Measurements from ENCODE around the gene FAU. TPM values are rescaled to one million over a fixed set of nuclear protein-coding genes. Genes with fewer than 3 reads are reported as not detected.

Gene FAU

GRCh38 chr11:65083134-65083833, 38.6 kb downstream of the FAU start:
- H3K36me3 ChIP-seq (ENCODE audit: insufficient read depth, low read length) = peaks cover 42% of the 10 kb centered on the region

GRCh38 chr11:65078786-65079342, 43.1 kb downstream of the FAU start:
- Histone ChIP-seq H3K9me3 (replicated peaks; ENCODE audit: low read length) (no peaks in the 10 kb centered on the region), H3K27me3 (ENCODE audit: control insufficient read depth, insufficient read depth, low read length) (no peaks in the 10 kb centered on the region), H3K36me3 (ENCODE audit: insufficient read depth, low read length) (peaks cover 10% of the 10 kb centered on the region), H3K4me2 (ENCODE audit: low read length) (no peak overlapping the region), H3K4me3 (ENCODE audit: low read length) (no peak overlapping the region), H3K4me1 (ENCODE audit: control insufficient read depth, insufficient read depth, low read length) (peaks cover 10% of the 10 kb centered on the region), H3K9ac (ENCODE audit: low read depth, low read length) (no peak overlapping the region)

More at GRCh38 chr11:65083134-65083833, 38.6 kb downstream of the FAU start:
- H3K4me1 ChIP-seq (ENCODE audit: control insufficient read depth, insufficient read depth, low read length) = peaks cover 21% of the 10 kb centered on the region
- no peaks in the 10 kb centered on the region for H3K9me3 ChIP-seq (replicated peaks; ENCODE audit: low read length)
- peak overlapping the region; percentile 87 for H3K9ac ChIP-seq (ENCODE audit: low read depth, low read length)
- peak overlapping the region; percentile 91 for H3K4me2 ChIP-seq (ENCODE audit: low read length)
- H3K4me3 ChIP-seq (ENCODE audit: low read length) = peak overlapping the region; percentile 79
- H3K27me3 ChIP-seq (ENCODE audit: control insufficient read depth, insufficient read depth, low read length) = no peaks in the 10 kb centered on the region

GRCh38 chr11:65078151-65078550, 43.8 kb downstream of the FAU start:
- Histone ChIP-seq H3K9ac (ENCODE audit: low read depth, low read length) (no peak overlapping the region), H3K4me1 (ENCODE audit: control insufficient read depth, insufficient read depth, low read length) (peaks cover 7% of the 10 kb centered on the region), H3K27me3 (ENCODE audit: control insufficient read depth, insufficient read depth, low read length) (no peaks in the 10 kb centered on the region), H3K4me2 (ENCODE audit: low read length) (no peak overlapping the region), H3K36me3 (ENCODE audit: insufficient read depth, low read length) (peaks cover 10% of the 10 kb centered on the region), H3K4me3 (ENCODE audit: low read length) (no peak overlapping the region), H3K9me3 (replicated peaks; ENCODE audit: low read length) (no peaks in the 10 kb centered on the region)

- Histone ChIP-seq H3K9me3 (replicated peaks; ENCODE audit: low read length) (no peaks in the 10 kb centered on the region), H3K9ac (ENCODE audit: low read depth, low read length) (no peak overlapping the region), H3K4me1 (ENCODE audit: control insufficient read depth, insufficient read depth, low read length) (no peaks in the 10 kb centered on the region), H3K27me3 (ENCODE audit: control insufficient read depth, insufficient read depth, low read length) (no peaks in the 10 kb centered on the region), H3K4me2 (ENCODE audit: low read length) (no peak overlapping the region), H3K36me3 (ENCODE audit: insufficient read depth, low read length) (peaks cover 10% of the 10 kb centered on the region), H3K4me3 (ENCODE audit: low read length) (no peak overlapping the region)
Observed at GRCh38 chr11:65077451-65077850, 44.5 kb downstream of the FAU start.

GRCh38 chr11:65072631-65072966, 49.3 kb downstream of the FAU start:
- Histone ChIP-seq H3K9ac (ENCODE audit: low read depth, low read length) (no peak overlapping the region), H3K4me1 (ENCODE audit: control insufficient read depth, insufficient read depth, low read length) (no peaks in the 10 kb centered on the region), H3K9me3 (replicated peaks; ENCODE audit: low read length) (no peaks in the 10 kb centered on the region), H3K36me3 (ENCODE audit: insufficient read depth, low read length) (no peaks in the 10 kb centered on the region), H3K27me3 (ENCODE audit: control insufficient read depth, insufficient read depth, low read length) (no peaks in the 10 kb centered on the region), H3K4me3 (ENCODE audit: low read length) (no peak overlapping the region), H3K4me2 (ENCODE audit: low read length) (no peak overlapping the region)

- Histone ChIP-seq H3K36me3 (ENCODE audit: insufficient read depth, low read length) (no peaks in the 10 kb centered on the region), H3K9me3 (replicated peaks; ENCODE audit: low read length) (no peaks in the 10 kb centered on the region), H3K4me3 (ENCODE audit: low read length) (no peak overlapping the region), H3K27me3 (ENCODE audit: control insufficient read depth, insufficient read depth, low read length) (no peaks in the 10 kb centered on the region), H3K4me2 (ENCODE audit: low read length) (no peak overlapping the region), H3K9ac (ENCODE audit: low read depth, low read length) (no peak overlapping the region), H3K4me1 (ENCODE audit: control insufficient read depth, insufficient read depth, low read length) (no peaks in the 10 kb centered on the region)
Observed at GRCh38 chr11:65071907-65072630, 49.9 kb downstream of the FAU start.

Small RNA genes lying within 50 kb of the gene (small RNA-seq; reads per million reads assigned to genes)
- gene HIGD1AP10 (not detected), gene PDCL2P2 (not detected), gene RNU2-23P (67.6 reads per million, percentile 96 among the genes with 10 or more reads in this experiment)

Measured in skeletal muscle satellite cell (primary cell).